Glutamatergic neuron (in vitro differentiated cells): ENCODE measurements around the gene ABHD16B. TPM values are rescaled to one million over a fixed set of nuclear protein-coding genes. Genes with fewer than 3 reads are reported as not detected.
A peak's percentile ranks its signal among the peaks of the same experiment; 100 is the strongest.

Experiments used
- DNase-seq: peaks from one replicate; pipeline ENCODE4 v3.0.0; 2022
- H3K27ac Mint-ChIP-seq: one replicate; pipeline ENCODE4 v1.8.0; 2020; ENCODE audit warnings: mild to moderate bottlenecking, mixed read lengths, inconsistent platforms; ENCODE audit not compliant: unreplicated experiment
- H3K27me3 Mint-ChIP-seq: one replicate; pipeline ENCODE4 v1.8.0; 2020; ENCODE audit warnings: mild to moderate bottlenecking, moderate library complexity, mixed read lengths, inconsistent platforms; ENCODE audit not compliant: unreplicated experiment
- H3K36me3 Mint-ChIP-seq: one replicate; pipeline ENCODE4 v1.8.0; 2020; ENCODE audit warnings: mild to moderate bottlenecking, mixed read lengths, inconsistent platforms; ENCODE audit not compliant: unreplicated experiment
- H3K4me1 Mint-ChIP-seq: one replicate; pipeline ENCODE4 v1.8.0; 2020; ENCODE audit warnings: mild to moderate bottlenecking, low read depth, mixed read lengths, inconsistent platforms; ENCODE audit not compliant: unreplicated experiment
- H3K4me3 Mint-ChIP-seq: one replicate; pipeline ENCODE4 v1.8.0; 2020; ENCODE audit warnings: mild to moderate bottlenecking, mixed read lengths, inconsistent platforms; ENCODE audit not compliant: unreplicated experiment
- H3K9me3 Mint-ChIP-seq: one replicate; pipeline ENCODE4 v1.8.0; 2020; ENCODE audit warnings: mild to moderate bottlenecking, moderate library complexity, mixed read lengths, inconsistent platforms; ENCODE audit not compliant: unreplicated experiment
- total RNA-seq: library from RNA; stranded (reverse); fragmentation: NEBNext Ultra II Directional; extraction: Animal tissue kit (Norgen Biotek cat#: 25700); gene quantifications from one replicate; pipeline ENCODE4 v1.2.1, GENCODE V29; 2021; ENCODE audit not compliant: unreplicated experiment
- TF ChIP-seq, protein P1 (sequence below): fragments of 200-600 bp; sonication (generic); IDR thresholded peaks from one replicate; pipeline ENCODE4 v1.5.0; 2021; ENCODE audit not compliant: partially characterized antibody, unreplicated experiment

Gene ABHD16B
- total RNA-seq, 1 donor from 2014 or later = not detected

DNA sequence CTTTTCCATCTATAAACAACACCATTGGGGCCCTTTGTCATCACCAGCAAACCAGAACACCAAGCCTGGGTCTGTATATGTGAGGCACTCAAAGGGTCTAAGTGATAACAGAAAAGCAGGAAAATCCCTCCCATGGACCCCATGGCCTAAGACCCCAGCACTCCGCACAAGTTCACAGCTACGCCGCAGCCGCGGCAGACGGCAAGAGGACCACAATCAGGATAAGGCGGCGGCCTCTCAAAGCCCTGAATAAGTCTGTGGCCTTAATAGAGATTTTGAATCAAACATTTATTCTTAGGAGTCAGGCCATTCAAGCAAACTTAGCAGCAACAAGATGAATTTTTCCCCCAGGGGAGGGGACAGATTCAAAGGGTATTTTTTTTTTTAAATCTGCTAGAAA, 33.2 kb upstream of the ABHD16B start:
- Mint-ChIP-seq H3K27ac (peak overlapping the region; percentile 38), H3K27me3 (peaks cover 13% of the 10 kb centered on the region), H3K4me3 (peak overlapping the region; percentile 98), H3K36me3 (no peaks in the 10 kb centered on the region), H3K4me1 (peaks cover 30% of the 10 kb centered on the region), H3K9me3 (peaks cover 18% of the 10 kb centered on the region)
- no peak for DNase-seq
- TF ChIP-seq, protein P1, sequence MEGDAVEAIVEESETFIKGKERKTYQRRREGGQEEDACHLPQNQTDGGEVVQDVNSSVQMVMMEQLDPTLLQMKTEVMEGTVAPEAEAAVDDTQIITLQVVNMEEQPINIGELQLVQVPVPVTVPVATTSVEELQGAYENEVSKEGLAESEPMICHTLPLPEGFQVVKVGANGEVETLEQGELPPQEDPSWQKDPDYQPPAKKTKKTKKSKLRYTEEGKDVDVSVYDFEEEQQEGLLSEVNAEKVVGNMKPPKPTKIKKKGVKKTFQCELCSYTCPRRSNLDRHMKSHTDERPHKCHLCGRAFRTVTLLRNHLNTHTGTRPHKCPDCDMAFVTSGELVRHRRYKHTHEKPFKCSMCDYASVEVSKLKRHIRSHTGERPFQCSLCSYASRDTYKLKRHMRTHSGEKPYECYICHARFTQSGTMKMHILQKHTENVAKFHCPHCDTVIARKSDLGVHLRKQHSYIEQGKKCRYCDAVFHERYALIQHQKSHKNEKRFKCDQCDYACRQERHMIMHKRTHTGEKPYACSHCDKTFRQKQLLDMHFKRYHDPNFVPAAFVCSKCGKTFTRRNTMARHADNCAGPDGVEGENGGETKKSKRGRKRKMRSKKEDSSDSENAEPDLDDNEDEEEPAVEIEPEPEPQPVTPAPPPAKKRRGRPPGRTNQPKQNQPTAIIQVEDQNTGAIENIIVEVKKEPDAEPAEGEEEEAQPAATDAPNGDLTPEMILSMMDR = no peak

- no peaks in the 10 kb centered on the region for H3K36me3 Mint-ChIP-seq
- peaks cover 13% of the 10 kb centered on the region for H3K27me3 Mint-ChIP-seq
- peaks cover 30% of the 10 kb centered on the region for H3K4me1 Mint-ChIP-seq
- peaks cover 20% of the 10 kb centered on the region for H3K9me3 Mint-ChIP-seq
- TF ChIP-seq, protein P1 = no peak
- peak overlapping the region; percentile 98 for H3K4me3 Mint-ChIP-seq
- no peak for DNase-seq
- H3K27ac Mint-ChIP-seq = peak overlapping the region; percentile 38
These were observed 32.8 kb upstream of the ABHD16B start for GRCh38 chr20:63828545-63828944.

- H3K36me3 Mint-ChIP-seq = no peaks in the 10 kb centered on the region
- H3K4me1 Mint-ChIP-seq = peaks cover 30% of the 10 kb centered on the region
- DNase-seq = no peak
- H3K27ac Mint-ChIP-seq = peak overlapping the region; percentile 92
- peaks cover 24% of the 10 kb centered on the region for H3K9me3 Mint-ChIP-seq
- peak overlapping the region; percentile 98 for H3K4me3 Mint-ChIP-seq
- H3K27me3 Mint-ChIP-seq = peaks cover 13% of the 10 kb centered on the region
- TF ChIP-seq, protein P1 = no peak
These were observed 32.3 kb upstream of the ABHD16B start for GRCh38 chr20:63828951-63829350.

GRCh38 chr20:63829603-63829944, 31.7 kb upstream of the ABHD16B start:
- Mint-ChIP-seq H3K4me3 (peak overlapping the region; percentile 98), H3K36me3 (no peaks in the 10 kb centered on the region), H3K27ac (peak overlapping the region; percentile 92), H3K9me3 (peaks cover 24% of the 10 kb centered on the region), H3K4me1 (peaks cover 32% of the 10 kb centered on the region), H3K27me3 (peaks cover 13% of the 10 kb centered on the region)
- no peak for DNase-seq
- TF ChIP-seq, protein P1 = no peak

DNA sequence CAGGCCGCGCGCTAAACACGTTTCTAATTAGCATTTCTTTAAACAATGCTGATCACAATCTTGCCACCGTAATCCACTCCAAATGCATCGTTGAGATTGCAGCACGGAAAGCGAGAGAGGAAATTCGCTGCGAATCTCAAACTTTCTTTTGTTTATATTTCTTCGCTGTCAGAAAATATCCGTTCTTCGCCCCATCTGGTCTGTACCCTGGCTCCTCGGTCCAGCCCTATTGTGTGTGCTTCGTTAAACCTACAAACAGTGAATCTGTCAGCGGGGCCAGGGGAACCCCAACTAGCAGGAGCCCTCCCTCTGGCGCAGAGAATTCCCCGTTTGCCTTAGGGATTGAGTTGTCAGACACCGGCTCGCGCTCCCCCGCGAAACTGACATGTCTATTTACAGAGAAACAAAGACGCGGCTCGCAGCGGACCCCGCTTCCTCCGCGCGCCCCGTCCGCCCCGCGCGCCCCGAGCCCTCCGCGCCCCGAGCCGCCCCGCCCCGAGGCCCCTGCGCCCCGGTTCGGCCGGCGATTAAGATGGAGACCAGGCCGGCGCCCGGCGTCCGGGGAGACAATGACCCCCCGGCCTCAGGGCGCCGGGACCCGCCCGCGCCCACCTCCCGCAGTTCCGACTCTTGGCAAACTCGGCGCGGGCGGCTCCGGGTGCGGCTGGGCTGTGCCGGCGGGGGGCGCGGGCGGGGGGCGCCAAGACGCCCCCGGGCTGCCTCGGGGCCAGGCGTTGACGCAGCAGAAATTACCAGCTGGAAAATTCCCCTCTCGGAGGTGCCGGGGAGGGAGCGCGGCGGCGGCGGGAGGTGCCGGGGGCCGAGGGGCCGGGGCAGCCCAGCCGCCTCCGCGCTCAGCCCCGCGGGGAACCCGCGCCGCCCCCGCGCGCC, 31.1 kb upstream of the ABHD16B start:
- peak; percentile 62 for DNase-seq
- Mint-ChIP-seq H3K36me3 (no peaks in the 10 kb centered on the region), H3K4me3 (peak overlapping the region; percentile 98), H3K9me3 (peaks cover 24% of the 10 kb centered on the region), H3K27me3 (peaks cover 15% of the 10 kb centered on the region), H3K27ac (peak overlapping the region; percentile 92), H3K4me1 (peaks cover 32% of the 10 kb centered on the region)
- TF ChIP-seq, protein P1 = no peak
